A673 (cell line): ENCODE results near the gene PRSS56. TPM values are rescaled to one million over a fixed set of nuclear protein-coding genes. Genes with fewer than 3 reads are reported as not detected.

ENCODE experiments used
- BruUV-seq: library from RNA; stranded (reverse); fragments of 400-500 nt; replicated peaks from 2 replicates; lab custom pipeline; 2021; lab: Mats Ljungman, UMichigan
- CTCF ChIA-PET: fragments of 300-600 bp; sonication (Branson Sonifier 250); formaldehyde crosslinking; loops from one replicate; lab custom pipeline; 2022; ENCODE audit warnings: antibody characterized with exemption; lab: Charles Lee
- POLR2A ChIA-PET: fragments of 300-600 bp; sonication (Branson Sonifier 250); formaldehyde crosslinking; loops from one replicate; lab custom pipeline; 2022; ENCODE audit warnings: antibody characterized with exemption; ENCODE audit not compliant: low non-redundant PET; lab: Charles Lee
- DNase-seq: peaks from one replicate; pipeline ENCODE4 v3.0.0-alpha.2; 2015; ENCODE audit warnings: low spot score
- H3K27ac ChIP-seq: fragments of 200-600 bp; sonication (generic); 2 replicates; pipeline ENCODE4 v1.5.1; 2016; ENCODE audit warnings: mixed run types, low read depth, mild to moderate bottlenecking, mixed read lengths, antibody characterized with exemption, low read length; ENCODE audit not compliant: poor library complexity, severe bottlenecking
- H3K27me3 ChIP-seq: fragments of 200-600 bp; sonication (generic); replicated peaks from 2 replicates; pipeline ENCODE4 v1.6.1; 2017; ENCODE audit warnings: mixed run types, low read depth, mild to moderate bottlenecking, mixed read lengths, antibody characterized with exemption, low read length; ENCODE audit not compliant: insufficient read depth, poor library complexity
- H3K36me3 ChIP-seq: fragments of 200-600 bp; sonication (generic); 2 replicates; pipeline ENCODE4 v1.6.1; 2016; ENCODE audit warnings: mixed run types, mild to moderate bottlenecking, mixed read lengths, antibody characterized with exemption, low read length; ENCODE audit not compliant: insufficient read depth, poor library complexity, severe bottlenecking
- H3K4me1 ChIP-seq: fragments of 200-600 bp; sonication (generic); 2 replicates; pipeline ENCODE4 v1.6.1; 2017; ENCODE audit warnings: mixed run types, mild to moderate bottlenecking, mixed read lengths, antibody characterized with exemption, low read length; ENCODE audit not compliant: insufficient read depth, poor library complexity, severe bottlenecking
- H3K4me3 ChIP-seq: fragments of 200-600 bp; sonication (generic); 2 replicates; pipeline ENCODE4 v1.5.1; 2016; ENCODE audit warnings: low read depth, mixed run types, mild to moderate bottlenecking, mixed read lengths, low read length; ENCODE audit not compliant: poor library complexity, severe bottlenecking
- H3K9me3 ChIP-seq: fragments of 200-600 bp; sonication (generic); 2 replicates; pipeline ENCODE4 v1.6.1; 2016; ENCODE audit warnings: mixed run types, low read depth, mild to moderate bottlenecking, mixed read lengths, antibody characterized with exemption, low read length; ENCODE audit not compliant: poor library complexity, severe bottlenecking
- CTCF ChIP-seq: fragments of 300-800, 200-600 bp; sonication (generic); conservative IDR thresholded peaks from 2 replicates; pipeline ENCODE4 v1.5.1; 2017; ENCODE audit warnings: low read depth, mild to moderate bottlenecking, antibody characterized with exemption, low read length, moderate library complexity, mixed read lengths
- EZH2 ChIP-seq: fragments of 200-600 bp; sonication (generic); IDR thresholded peaks from 2 replicates; pipeline ENCODE4 v1.6.1; 2017; ENCODE audit warnings: borderline replicate concordance, low read depth, mild to moderate bottlenecking, mixed read lengths, antibody characterized with exemption, low read length; ENCODE audit not compliant: poor library complexity, severe bottlenecking
- intact Hi-C: fragments of 100-400 bp; cut with micrococcal nuclease; formaldehyde crosslinking; loops from one replicate; pipeline ENCODE4 v1.10.0; 2022; ENCODE audit not compliant: unreplicated experiment
- total RNA-seq: library from RNA; stranded (reverse); gene quantifications from 2 replicates; pipeline ENCODE4 v1.2.3, GENCODE V29; 2021

PRSS56 gene
- total RNA-seq, 1 experiment from 2014 or later = not detected

DNA sequence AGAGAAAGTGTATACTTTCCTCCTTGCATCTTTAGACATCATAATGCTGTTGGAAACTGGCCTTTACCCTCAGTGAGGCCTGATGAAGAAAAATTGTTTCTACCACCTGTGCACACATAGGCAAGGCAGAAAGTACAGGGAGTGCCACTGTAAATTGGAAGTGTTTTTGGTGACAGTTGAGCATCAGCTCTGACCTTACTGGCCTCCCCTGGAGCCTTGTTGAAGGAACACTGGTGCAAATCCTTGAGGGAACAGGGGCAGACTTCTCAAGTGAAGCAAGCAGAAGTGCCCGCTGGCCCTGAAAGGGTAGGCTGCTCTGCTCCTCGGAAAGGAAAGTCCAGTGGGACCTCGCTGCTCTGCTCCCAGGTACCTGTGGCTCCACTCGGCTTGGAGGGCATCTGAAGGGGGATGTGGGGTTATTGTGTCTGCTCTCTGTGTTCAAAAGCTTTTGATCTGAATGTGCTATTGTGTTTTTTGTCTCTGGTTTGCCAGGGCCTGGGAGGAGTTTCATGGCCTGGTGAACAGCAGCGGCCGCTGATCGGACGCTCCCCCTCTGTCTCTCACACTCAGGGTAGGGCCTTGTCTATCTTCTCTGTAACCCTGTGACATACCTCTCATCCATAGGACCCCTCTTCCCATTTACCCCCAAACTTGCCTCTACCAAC lies 53.7 kb downstream of the PRSS56 start:
- Histone ChIP-seq H3K4me3 (no peak overlapping the region), H3K27ac (no peak overlapping the region), H3K4me1 (no peaks in the 10 kb centered on the region), H3K9me3 (no peaks in the 10 kb centered on the region), H3K27me3 (no peaks in the 10 kb centered on the region), H3K36me3 (peaks cover 8% of the 10 kb centered on the region)
- POLR2A ChIA-PET = no interaction called here
- TF ChIP-seq CTCF = no peak
- CTCF ChIA-PET = no interaction called here
- BruUV-seq = no TSS peak
- DNase-seq = no peak
- intact Hi-C loops = no loop called here

- Histone ChIP-seq H3K9me3 (no peaks in the 10 kb centered on the region), H3K27me3 (no peaks in the 10 kb centered on the region), H3K4me3 (no peak overlapping the region), H3K36me3 (no peaks in the 10 kb centered on the region), H3K4me1 (no peaks in the 10 kb centered on the region), H3K27ac (no peak overlapping the region)
- no TSS peak for BruUV-seq
- no peak for DNase-seq
- TF ChIP-seq EZH2 (no peak), CTCF (no peak)
- POLR2A ChIA-PET = no interaction called here
- intact Hi-C loops = no loop called here
- CTCF ChIA-PET = no interaction called here
Measured at GRCh38 chr2:232574674-232575403, 54.7 kb downstream of the PRSS56 start.

Other genes starting within 250 kb of the PRSS56 start
- gene ALPP, start 141.6 kb upstream of the PRSS56 start, total RNA-seq = not detected in 2 replicates
- not detected in 2 replicates for gene ALPG, start 113.5 kb upstream of the PRSS56 start, total RNA-seq
- gene ALPI, start 64.2 kb upstream of the PRSS56 start, total RNA-seq = not detected in 2 replicates
- gene ECEL1, start 32.6 kb upstream of the PRSS56 start, total RNA-seq = 0.19 and 0.52 TPM in 2 replicates
- gene CHRND, start 5.8 kb downstream of the PRSS56 start, total RNA-seq = not detected in 2 replicates
- gene CHRNG, start 19.3 kb downstream of the PRSS56 start, total RNA-seq = not detected in 2 replicates
- 9.0 and 9.8 TPM in 2 replicates for gene TIGD1, start 30.2 kb downstream of the PRSS56 start, total RNA-seq
- gene EIF4E2, start 30.3 kb downstream of the PRSS56 start, total RNA-seq = 60.8 and 62.1 TPM in 2 replicates
- gene EFHD1, start 113.2 kb downstream of the PRSS56 start, total RNA-seq = 0.58 and 1.4 TPM in 2 replicates
- 62.8 and 67.3 TPM in 2 replicates for gene GIGYF2, start 176.9 kb downstream of the PRSS56 start, total RNA-seq